K562 (cell line): ENCODE measurements around the gene NEURL2. TPM values are rescaled to one million over a fixed set of nuclear protein-coding genes. Genes with fewer than 3 reads are reported as not detected.

Source experiments
- EGR1 ChIP-seq: fragments of 450-650 bp; conservative IDR thresholded peaks from 2 replicates; pipeline ENCODE4 v1.6.1; 2017; ENCODE audit warnings: mild to moderate bottlenecking
- GMEB1 ChIP-seq: fragments of 250-450 bp; sonication (Bioruptor Pico); IDR thresholded peaks from 2 replicates; pipeline ENCODE4 v1.4.0; 2020; ENCODE audit warnings: mild to moderate bottlenecking
- ID3 ChIP-seq, 2 experiments: fragments of 250-450 bp in 1 of 2; fragments of 450-650 bp in 1 of 2; sonication (Bioruptor Pico) in 1 of 2; IDR thresholded peaks; 2 replicates each; pipeline versions ENCODE4 v1.6.1 to v1.8.0; 2016 to 2021; ENCODE audit warnings: mild to moderate bottlenecking in 2 of 2, moderate library complexity in 2 of 2, missing compliant biosample characterization in 1 of 2, missing genetic modification characterization in 1 of 2
- IRF2 ChIP-seq: sonication (generic); formaldehyde crosslinking; IDR thresholded peaks from 2 replicates; pipeline ENCODE4 v1.8.1; 2022; ENCODE audit warnings: mild to moderate bottlenecking, missing genetic modification reagents
- MAFG ChIP-seq: fragments of 450-650 bp; conservative IDR thresholded peaks from 2 replicates; pipeline ENCODE4 v1.6.1; 2016; ENCODE audit warnings: missing genetic modification characterization, missing compliant biosample characterization
- PTBP1 ChIP-seq: fragments of 200-400 bp; formaldehyde crosslinking; IDR thresholded peaks from 2 replicates; pipeline ENCODE4 v1.6.1; 2017; ENCODE audit warnings: low read depth, low read length
- RBM17 ChIP-seq: fragments of 200-400 bp; formaldehyde crosslinking; IDR thresholded peaks from 2 replicates; pipeline ENCODE4 v1.6.1; 2017; ENCODE audit warnings: low read depth, mild to moderate bottlenecking, low read length, borderline replicate concordance
- STAT5B ChIP-seq: fragments of 250-450 bp; sonication (Bioruptor Pico); IDR thresholded peaks from 2 replicates; pipeline ENCODE4 v1.8.0; 2021; ENCODE audit warnings: mild to moderate bottlenecking, inconsistent platforms
- ZBTB33 ChIP-seq: sonication (generic); formaldehyde crosslinking; IDR thresholded peaks from 2 replicates; pipeline ENCODE4 v1.8.1; 2023; ENCODE audit warnings: mild to moderate bottlenecking, missing genetic modification reagents
- ZFP36 ChIP-seq: fragments of 150-350 bp; IDR thresholded peaks from 2 replicates; pipeline ENCODE4 v1.6.1; 2018; ENCODE audit warnings: low read length, low read depth; ENCODE audit not compliant: partially characterized antibody
- ZKSCAN8 ChIP-seq: fragments of 200-800 bp; sonication (Bioruptor generic); IDR thresholded peaks from 2 replicates; pipeline ENCODE4 v1.6.1; 2016; ENCODE audit warnings: missing genetic modification characterization, missing compliant biosample characterization
- ZNF224 ChIP-seq: sonication (generic); formaldehyde crosslinking; IDR thresholded peaks from 2 replicates; pipeline ENCODE4 v1.8.0; 2022; ENCODE audit warnings: mild to moderate bottlenecking, missing genetic modification reagents
- polyA plus RNA-seq, 8 experiments: library from polyadenylated mRNA; depleted of rRNA in 4 of 8; stranded (reverse) in 5 of 8; unstranded in 3 of 8; fragments of >200 nt; fragmentation: Nextera tagmentation in 2 of 8; fragmentation: Illumina TruSeq in 1 of 8; extraction: Ambion mirVana in 2 of 8; extraction: Trizol in 1 of 8; gene quantifications; 2 replicates each; pipeline versions ENCODE4 v1.2.1 to v1.2.3, GENCODE V29; 2011 to 2014; ENCODE audit warnings: inconsistent platforms in 1 of 8, missing spikeins in 1 of 8
- total RNA-seq, 7 experiments: library from RNA; depleted of rRNA in 6 of 7; stranded (reverse); fragments of >200 nt in 6 of 7; fragmentation: Illumina TruSeq in 2 of 7; extraction: Trizol in 2 of 7; gene quantifications; 2 replicates each; pipeline versions ENCODE4 v1.2.1 to v1.2.3, GENCODE V29; 2011 to 2021; ENCODE audit warnings: low replicate concordance in 1 of 7
- TF ChIP-seq, protein P1 (sequence below): fragments of 150-350 bp; conservative IDR thresholded peaks from 2 replicates; pipeline ENCODE4 v1.6.1; 2014; ENCODE audit warnings: low read length
- TF ChIP-seq, protein P2 (sequence below): sonication (generic); formaldehyde crosslinking; IDR thresholded peaks from 2 replicates; pipeline ENCODE4 v1.8.0; 2023; ENCODE audit warnings: mild to moderate bottlenecking, missing genetic modification reagents

Gene NEURL2
- total and polyA plus RNA-seq, 9 of the 15 experiments (the other 6 are each of a cell fraction or from before 2014, with no cell fraction given) = 0.22 to 1.9 (median 0.50) TPM; not detected in 1

- TF ChIP-seq ZKSCAN8 (CRISPR knock-in tag) (no peak), ZFP36 (peak; percentile 90), GMEB1 (CRISPR knock-in tag) (no peak), ZNF224 (CRISPR knock-in tag) (no peak), ID3 (CRISPR knock-in tag; IDR thresholded peaks at IDR 0.05) (no peak), ID3 (tag; IDR thresholded peaks at IDR 0.05) (0 out of 2 replicates have a peak, but pooled peaks have one; percentile 51), IRF2 (CRISPR knock-in tag) (no peak), MAFG (tag) (no peak), PTBP1 (no peak), STAT5B (CRISPR knock-in tag) (no peak), RBM17 (no peak), EGR1 (no peak), ZBTB33 (no peak)
- TF ChIP-seq, protein P1, sequence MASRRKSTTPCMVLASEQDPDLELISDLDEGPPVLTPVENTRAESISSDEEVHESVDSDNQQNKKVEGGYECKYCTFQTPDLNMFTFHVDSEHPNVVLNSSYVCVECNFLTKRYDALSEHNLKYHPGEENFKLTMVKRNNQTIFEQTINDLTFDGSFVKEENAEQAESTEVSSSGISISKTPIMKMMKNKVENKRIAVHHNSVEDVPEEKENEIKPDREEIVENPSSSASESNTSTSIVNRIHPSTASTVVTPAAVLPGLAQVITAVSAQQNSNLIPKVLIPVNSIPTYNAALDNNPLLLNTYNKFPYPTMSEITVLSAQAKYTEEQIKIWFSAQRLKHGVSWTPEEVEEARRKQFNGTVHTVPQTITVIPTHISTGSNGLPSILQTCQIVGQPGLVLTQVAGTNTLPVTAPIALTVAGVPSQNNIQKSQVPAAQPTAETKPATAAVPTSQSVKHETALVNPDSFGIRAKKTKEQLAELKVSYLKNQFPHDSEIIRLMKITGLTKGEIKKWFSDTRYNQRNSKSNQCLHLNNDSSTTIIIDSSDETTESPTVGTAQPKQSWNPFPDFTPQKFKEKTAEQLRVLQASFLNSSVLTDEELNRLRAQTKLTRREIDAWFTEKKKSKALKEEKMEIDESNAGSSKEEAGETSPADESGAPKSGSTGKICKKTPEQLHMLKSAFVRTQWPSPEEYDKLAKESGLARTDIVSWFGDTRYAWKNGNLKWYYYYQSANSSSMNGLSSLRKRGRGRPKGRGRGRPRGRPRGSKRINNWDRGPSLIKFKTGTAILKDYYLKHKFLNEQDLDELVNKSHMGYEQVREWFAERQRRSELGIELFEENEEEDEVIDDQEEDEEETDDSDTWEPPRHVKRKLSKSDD = no peak
- TF ChIP-seq, protein P2, sequence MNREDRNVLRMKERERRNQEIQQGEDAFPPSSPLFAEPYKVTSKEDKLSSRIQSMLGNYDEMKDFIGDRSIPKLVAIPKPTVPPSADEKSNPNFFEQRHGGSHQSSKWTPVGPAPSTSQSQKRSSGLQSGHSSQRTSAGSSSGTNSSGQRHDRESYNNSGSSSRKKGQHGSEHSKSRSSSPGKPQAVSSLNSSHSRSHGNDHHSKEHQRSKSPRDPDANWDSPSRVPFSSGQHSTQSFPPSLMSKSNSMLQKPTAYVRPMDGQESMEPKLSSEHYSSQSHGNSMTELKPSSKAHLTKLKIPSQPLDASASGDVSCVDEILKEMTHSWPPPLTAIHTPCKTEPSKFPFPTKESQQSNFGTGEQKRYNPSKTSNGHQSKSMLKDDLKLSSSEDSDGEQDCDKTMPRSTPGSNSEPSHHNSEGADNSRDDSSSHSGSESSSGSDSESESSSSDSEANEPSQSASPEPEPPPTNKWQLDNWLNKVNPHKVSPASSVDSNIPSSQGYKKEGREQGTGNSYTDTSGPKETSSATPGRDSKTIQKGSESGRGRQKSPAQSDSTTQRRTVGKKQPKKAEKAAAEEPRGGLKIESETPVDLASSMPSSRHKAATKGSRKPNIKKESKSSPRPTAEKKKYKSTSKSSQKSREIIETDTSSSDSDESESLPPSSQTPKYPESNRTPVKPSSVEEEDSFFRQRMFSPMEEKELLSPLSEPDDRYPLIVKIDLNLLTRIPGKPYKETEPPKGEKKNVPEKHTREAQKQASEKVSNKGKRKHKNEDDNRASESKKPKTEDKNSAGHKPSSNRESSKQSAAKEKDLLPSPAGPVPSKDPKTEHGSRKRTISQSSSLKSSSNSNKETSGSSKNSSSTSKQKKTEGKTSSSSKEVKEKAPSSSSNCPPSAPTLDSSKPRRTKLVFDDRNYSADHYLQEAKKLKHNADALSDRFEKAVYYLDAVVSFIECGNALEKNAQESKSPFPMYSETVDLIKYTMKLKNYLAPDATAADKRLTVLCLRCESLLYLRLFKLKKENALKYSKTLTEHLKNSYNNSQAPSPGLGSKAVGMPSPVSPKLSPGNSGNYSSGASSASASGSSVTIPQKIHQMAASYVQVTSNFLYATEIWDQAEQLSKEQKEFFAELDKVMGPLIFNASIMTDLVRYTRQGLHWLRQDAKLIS (CRISPR knock-in tag) = no peak
These were observed 9.8 kb downstream of the NEURL2 start, which contains the start of gene ZSWIM1 (continued) for GRCh38 chr20:45880988-45881788.
